HG02623 (cell line): ENCODE measurements around the gene FBN2.
"Not testable (repeated sequence)": the region's sequence is repeated elsewhere in the genome, so short reads cannot be mapped to it uniquely, and the experiment has no call there.

Experiments used
- ATAC-seq: cut with Tn5 transposase; IDR thresholded peaks from one replicate; pipeline ENCODE4 v1.9.1; 2021; ENCODE audit warnings: moderate library complexity; ENCODE audit not compliant: unreplicated experiment

FBN2 gene

GRCh38 chr5:128535251-128535650, 2.8 kb downstream of the FBN2 start:
- no peak for ATAC-seq

DNA sequence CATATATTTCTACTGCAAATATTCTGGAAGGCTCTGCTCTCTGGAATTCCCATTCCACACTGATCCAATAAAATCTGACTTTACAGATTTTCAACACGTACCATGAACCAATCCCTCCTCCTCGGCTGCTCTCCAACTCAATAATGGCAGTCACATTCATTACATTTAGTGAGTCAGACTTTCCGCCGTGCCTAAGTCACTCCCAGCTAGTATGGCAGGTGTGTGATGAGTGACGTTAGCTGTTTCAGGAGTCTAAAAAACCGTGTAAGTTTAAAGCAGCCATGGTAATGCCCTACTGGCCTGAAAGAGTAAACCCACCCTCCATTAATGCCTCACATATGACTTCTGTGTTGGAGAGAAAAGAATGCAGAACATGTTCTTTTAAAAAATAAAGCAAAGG, 3.3 kb downstream of the FBN2 start:
- no peak for ATAC-seq

- no peak for ATAC-seq
Measured at GRCh38 chr5:128532776-128533175, 5.3 kb downstream of the FBN2 start.

GRCh38 chr5:128532127-128532526, 5.9 kb downstream of the FBN2 start:
- no peak for ATAC-seq

- ATAC-seq, result no peak
Measured at GRCh38 chr5:128528637-128529255, 9.3 kb downstream of the FBN2 start.

DNA sequence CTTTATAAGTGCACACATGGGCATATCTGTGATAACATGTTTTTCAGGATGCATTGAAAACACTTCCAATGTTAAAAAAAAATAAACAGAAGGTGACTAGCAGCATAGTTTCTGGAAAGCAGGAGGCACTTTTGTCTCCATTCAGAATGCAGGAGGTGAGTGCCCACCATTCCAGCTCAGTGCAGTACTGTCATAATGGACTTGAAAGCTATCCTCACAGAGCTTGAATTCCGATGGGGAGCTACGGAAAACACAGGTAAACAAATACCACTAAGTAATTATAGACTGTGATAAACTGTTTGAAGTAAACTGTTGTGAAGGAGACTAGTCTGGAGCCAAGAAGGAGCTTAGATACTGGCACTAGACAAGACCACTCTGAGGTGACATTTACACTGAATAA, 9.9 kb downstream of the FBN2 start:
- ATAC-seq, result no peak

GRCh38 chr5:128527077-128527476, 11.0 kb downstream of the FBN2 start:
- ATAC-seq, result no peak

DNA sequence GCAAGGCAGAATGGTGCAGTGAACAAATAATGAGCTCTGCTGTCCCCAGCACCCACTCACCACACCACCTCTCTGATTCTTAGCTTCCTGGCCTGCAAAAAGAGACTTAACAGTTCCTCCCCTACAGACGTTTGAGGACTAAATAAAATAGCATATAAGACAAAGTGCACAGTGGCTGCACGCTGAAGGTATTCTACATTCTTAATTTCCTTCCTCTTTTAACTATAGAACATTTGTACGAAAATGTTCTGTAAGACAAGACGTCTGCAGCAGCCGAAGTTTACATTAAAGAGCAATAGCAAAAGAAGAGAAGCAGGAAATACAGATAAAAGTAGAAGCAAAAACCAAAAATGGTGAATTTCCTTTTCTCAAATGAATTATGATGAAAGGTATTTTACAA, 15.7 kb downstream of the FBN2 start:
- ATAC-seq, result no peak

GRCh38 chr5:128519827-128520226, 18.2 kb downstream of the FBN2 start:
- ATAC-seq, result no peak

DNA sequence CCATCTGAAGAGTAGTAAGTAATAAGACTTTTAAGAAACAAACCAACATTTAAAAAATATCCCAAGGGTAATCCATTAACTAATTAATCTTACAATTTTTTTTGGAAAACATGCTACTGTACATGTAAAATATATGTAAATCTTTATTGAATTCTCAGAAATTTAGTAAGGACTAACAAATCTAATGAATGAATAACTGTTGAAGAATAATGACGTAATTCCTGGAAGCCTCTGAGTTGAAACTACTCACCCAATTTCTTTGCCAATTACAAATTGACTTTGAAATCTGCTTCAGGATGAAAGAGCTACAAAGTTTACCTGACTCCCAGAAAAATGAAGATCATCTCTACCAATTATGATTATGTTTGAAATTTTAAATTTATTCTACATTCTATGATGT, 21.1 kb downstream of the FBN2 start:
- no peak for ATAC-seq

DNA sequence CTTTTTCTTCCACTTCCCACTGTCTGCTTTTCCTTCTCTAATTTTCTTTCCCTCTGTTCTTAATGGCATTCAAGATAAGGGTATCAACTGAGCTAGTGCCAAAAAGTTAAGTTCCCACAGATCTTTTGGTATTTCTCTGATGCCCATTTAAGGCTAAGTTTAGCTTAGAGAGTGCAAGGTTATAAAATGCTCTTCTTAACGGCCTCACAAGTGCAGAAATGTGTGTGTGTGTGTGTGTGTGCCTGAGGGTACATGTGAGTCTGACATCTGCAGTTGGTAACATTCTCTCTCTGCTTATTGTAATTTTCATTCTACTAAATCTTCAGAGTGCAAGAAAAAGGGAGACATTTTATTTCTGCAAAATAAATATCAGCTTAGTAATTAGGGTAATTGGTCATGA, 24.2 kb downstream of the FBN2 start:
- no peak for ATAC-seq

DNA sequence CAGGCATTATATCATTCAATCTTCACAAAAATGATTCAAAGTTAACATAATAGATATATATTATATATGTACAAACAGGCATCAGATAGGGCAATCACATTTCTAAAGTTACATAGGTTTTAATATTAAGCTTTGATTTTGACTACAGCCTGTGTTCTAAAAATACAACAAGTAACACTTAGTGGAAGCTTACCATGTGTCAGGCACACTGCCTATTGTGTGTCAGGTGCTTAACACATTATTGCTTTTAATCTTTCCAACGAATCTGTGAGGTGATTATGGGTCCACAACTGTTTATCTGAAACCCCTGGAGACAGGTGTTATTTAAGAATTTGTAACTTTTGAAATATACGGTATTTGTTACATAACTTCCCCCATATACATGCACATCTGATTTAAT, 25.2 kb downstream of the FBN2 start:
- ATAC-seq, result no peak

- no peak for ATAC-seq
Measured at GRCh38 chr5:128506643-128507042, 31.4 kb downstream of the FBN2 start.

- not testable (repeated sequence) for ATAC-seq
Measured at GRCh38 chr5:128503727-128504126, 34.3 kb downstream of the FBN2 start.

DNA sequence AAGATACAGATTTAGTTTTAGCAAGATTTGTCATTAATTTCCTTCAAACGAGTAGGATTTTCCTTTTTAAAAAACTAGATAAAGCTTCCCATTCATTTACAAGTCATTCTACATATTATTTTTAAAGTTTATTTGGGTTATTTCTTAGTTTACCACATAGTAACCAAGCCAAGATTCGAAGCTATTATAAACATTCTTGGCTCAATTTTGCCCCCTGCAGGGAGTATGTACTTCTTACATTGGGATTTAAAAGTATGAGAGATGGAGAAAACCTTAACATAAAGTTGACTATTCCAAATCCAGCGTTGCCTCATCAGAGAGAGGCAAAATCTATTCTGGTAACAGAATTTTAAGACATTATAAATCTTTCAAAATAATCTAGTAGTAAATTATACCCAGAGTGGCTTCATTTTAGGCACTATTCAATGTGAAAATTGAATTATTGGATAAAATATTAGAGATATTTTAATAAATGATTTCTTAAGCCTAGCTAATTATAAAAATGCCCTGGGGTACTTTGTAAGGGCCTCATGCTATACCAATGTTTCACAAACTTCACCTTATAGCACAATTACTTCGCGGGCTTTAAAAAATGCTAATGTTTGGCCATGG, 39.1 kb downstream of the FBN2 start:
- ATAC-seq, result no peak

DNA sequence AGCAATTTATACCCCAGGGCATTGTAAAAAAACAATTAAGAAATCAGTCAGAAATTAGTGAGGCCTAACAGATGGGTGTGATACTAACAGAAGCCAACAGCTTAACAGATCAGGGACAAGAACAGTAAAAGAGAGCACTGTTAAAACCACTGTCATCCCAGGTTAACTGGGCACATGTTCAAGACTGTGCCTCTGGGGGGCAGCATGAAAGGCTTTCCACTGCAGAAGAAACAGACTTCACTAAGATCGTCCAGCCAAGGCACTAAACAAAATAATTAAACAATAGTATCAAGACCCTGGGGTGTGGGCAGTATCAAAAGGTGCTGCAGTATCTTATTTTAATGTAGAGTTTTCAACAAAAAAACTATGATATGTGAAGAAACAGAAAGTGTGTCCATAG, 43.5 kb downstream of the FBN2 start:
- no peak for ATAC-seq

DNA sequence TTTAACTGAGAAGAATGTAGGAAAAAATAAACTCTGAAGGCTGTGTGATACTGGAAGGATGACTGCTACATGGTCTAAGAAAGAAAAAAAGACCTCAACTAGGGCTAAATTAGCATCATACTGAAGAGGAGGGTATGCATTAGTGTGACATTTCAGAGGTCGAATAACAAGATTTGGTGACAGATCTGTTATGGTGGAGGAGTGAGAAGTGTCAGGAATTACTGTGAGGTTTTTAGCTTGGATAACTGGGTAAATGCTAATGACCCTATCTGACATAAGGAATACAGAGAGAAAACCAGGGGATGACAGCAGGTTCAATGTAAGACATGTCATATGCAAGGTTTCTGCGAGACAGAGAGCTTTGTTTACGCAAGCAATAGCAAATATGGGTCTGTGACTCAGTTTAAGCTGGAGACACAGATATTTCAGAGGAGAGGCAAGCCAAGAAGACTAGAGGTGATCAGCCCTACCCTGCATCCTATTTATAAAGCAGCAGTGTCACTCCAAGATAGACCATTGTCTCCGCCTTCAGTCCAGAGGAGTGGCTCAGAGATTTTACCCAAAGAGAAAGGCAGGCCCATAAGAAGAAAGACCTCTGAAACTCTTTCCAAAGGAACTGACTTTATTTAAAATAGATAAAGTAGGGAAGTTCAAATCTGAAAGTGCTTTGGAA, 44.3 kb downstream of the FBN2 start:
- ATAC-seq, result no peak

- ATAC-seq, result no peak
Measured at GRCh38 chr5:128491291-128491690, 46.8 kb downstream of the FBN2 start.

- ATAC-seq, result no peak
Measured at GRCh38 chr5:128490761-128491160, 47.3 kb downstream of the FBN2 start.

DNA sequence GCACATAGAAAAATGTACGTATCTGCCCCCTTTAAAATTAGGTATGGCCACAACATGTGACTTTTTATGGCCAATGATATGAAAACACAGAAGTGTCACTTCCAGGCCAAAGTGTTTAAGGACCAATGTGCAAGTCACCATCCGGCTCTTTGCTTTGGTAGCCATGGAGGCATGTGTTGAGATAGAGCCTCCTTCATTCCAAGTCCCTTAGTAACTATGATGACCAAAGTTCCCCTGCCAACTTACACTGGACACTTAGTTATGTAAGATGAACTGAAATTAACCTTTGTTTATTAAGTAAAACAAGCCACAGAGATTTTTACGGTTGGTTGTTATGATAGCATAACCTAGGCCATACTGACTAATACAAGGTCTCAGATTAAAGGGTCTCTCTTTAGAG, 51.0 kb downstream of the FBN2 start:
- no peak for ATAC-seq

- no peak for ATAC-seq
Measured at GRCh38 chr5:128483738-128484137, 54.3 kb downstream of the FBN2 start.

DNA sequence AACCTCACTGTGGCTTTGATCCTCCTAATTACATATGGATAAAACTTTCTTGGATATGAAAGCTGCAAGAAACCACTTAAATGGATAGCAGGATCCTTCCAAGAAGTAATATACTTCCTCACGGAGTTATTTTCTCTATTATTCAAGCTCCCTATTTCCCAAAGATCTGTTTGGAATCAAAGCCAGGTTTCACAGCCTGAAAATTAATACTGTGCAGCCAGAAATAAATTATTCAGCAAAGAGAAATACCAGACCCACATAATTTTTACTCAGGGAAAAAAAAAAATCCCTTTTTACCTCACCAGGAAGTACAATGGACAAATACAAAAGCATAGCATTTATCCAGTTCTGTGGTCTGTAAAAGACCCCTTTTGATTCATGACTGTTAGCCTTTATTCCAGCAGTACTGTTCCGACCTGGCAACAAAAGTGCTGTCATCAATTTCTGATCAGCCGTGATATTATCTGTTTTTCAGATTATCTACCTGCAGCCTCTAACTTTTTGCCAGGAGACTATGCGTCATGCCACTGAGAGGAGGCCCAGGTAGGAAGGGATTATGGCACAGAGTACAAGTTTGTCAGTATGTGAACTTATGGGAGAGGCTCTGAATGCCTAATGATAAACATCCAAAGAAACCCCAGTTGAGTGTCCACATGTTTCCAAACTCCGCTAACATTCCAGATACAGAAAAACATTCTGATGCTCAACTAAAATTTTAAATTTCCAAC, 57.0 kb downstream of the FBN2 start:
- ATAC-seq, result no peak
